ENCODE measurements around the gene DAAM1.

DAAM1 gene

GRCh38 chr14:59317798-59318505, 129.5 kb downstream of the DAAM1 start:
- DNase-seq, result no peak

DNA sequence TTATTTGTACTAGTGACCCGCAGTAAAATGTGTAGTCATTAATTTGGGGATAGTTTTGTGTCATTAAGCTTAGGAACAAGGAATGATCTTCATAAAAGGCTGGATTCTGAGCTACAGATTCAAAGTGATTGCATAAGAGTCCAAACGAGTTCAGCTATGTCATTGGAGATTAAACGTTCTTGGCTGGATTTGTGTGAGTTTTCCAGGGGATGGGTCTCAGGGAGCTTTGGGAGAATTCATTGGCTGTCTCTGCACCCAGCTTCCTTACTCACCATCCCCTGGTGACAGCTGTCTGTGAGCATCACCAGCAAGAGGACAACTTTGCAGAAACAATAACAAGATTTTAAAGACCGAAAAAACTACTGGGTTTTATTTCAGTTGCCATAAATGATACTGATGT, 130.4 kb downstream of the DAAM1 start:
- no peak for DNase-seq

DNA sequence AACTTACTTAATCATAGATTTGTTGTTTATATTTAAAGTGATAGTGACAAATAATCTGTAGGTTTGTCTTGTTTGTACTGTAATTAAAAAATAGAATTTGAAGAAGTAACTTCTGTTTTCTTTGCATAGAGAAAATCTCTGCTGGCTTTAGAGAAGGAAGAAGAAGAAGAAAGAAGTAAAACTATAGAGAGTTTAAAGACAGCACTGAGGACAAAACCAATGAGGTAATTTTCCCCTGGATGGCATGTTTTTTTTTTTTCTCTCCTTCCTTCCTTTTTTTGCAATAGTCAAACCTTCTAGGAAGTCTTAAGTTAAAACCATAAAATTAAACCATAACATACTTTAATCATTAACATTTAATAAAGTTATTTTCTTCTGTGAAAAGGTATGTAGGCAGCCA, 131.9 kb downstream of the DAAM1 start:
- peak; percentile 27 for DNase-seq

DNA sequence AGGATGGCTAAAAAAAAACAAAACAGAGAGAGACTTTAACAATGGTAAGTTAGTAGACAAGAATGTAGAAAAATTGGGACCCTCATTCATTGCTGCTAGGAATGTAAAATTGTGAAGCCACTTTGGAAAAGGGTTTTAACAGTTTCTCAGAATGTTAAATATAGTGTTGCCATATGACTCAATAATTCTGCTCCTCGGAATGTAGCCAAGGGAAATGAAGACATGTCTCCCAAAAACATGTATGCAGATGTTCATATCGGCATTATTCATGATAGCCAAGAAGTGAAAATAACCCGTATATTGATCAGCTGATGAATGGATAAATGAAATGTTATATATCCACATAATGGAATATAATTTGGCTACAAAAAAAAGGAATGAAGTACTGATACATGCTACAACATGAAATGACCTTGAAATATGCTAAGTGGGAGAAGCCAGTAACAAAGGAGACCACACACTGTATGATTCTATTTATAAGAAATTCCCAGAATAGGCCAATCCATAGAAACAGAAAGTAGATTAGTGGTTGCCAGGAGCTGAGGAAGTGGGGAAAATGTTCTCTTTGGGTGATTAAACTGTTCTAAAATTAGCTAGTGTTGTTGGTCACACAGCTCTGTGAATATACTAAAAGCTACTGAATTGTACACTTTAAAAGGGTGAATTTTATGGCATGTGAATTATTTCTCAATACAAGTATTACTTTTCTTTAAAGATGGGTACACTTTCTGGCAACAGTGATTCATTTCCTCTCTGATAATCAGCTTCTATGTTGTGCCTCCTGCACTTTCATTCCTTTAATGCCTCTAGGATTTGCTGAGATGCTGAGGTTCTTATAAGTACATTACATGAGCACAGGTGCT, 132.5 kb downstream of the DAAM1 start:
- no peak for DNase-seq

DNA sequence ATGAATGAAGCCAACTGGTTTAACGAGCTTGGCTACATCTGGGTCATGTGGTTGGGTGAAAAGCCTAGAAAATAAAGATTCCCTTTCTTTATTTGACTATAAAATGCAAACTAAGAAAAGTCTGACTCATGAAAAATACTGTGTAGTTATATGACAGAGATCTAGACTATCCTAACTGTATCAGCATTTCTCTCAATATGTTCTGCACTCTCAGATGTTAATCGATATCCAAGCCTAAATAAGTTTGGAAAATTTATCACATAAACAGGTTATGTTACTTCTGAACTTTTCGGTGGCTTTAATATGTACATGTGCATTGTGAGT, 133.1 kb downstream of the DAAM1 start:
- no peak for DNase-seq

DNA sequence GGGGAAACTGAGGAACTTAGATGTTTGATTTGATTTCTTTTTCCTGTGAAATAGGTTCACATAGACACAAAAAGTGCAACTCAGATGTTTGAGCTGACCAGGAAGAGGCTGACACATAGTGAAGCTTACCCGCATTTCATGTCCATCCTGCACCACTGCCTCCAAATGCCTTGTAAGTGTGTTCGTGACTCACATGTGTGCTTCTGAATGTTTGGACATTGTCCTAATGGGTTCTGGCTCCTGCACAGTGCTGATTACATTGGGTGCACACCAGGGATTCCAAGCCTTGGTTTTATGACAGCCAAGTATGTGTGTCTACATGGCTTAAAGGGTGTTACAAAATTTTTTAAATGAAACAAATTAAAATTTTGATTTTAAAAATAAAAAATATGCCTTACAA, 137.4 kb downstream of the DAAM1 start:
- no peak for DNase-seq

- no peak for DNase-seq
These were observed 140.0 kb downstream of the DAAM1 start for GRCh38 chr14:59328454-59328853.

DNA sequence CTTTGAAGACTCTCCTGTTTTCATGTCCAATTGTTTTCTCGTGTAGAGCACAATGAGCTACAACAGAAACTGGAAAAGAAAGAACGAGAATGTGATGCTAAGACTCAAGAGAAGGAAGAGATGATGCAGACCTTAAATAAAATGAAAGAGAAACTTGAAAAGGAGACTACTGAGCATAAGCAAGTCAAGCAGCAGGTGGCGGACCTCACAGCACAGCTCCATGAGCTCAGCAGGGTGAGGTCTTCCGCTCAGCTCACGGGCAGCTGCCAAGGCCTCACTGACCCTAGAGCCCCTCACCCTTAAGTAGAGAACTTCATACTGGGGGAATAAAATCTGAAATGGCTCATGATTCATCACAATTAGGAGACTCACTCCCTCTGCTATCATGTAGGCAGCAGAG, 142.0 kb downstream of the DAAM1 start:
- DNase-seq, result no peak

- DNase-seq, result no peak
These were observed 142.8 kb downstream of the DAAM1 start for GRCh38 chr14:59331217-59331616.

- DNase-seq, result no peak
These were observed 144.3 kb downstream of the DAAM1 start for GRCh38 chr14:59332727-59333126.

GRCh38 chr14:59333235-59333634, 144.8 kb downstream of the DAAM1 start:
- DNase-seq, result no peak

DNA sequence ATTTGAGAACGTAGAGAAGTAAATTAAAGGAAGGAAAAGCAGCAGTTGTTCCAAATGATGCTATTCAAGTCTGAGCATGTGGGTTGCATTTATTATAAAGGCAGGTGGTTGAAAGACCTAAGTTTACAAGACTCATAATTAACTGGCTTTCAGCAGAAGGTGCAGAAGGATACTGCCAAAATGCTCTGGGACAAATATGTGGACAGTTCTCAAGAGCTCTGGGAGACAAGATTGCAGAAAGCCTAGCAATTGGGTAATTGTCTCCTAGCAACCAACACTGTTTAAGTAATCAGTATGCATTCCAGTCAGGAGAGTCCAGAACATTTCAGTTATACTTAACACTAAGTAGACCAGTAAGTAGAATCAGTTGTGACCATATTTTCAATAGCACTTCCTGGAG, 145.2 kb downstream of the DAAM1 start:
- peak; percentile 26 for DNase-seq

DNA sequence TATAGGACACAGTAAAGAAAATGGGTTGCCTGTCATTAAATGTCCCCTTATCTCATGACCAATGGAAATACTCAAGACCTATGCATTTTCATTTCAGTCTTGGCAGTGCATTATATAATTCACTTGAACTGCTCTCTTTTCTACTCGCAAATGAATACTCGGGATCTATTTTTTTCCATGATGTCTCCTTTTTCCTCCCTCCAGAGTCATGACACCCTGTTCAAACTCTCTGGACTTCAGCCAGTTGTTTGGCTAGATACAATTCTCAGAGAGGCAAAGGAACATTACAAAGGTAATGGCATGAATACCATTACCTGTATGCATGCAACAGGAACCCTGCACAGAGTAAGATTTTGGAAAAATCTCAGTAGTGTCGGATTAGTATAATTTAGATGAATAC, 145.8 kb downstream of the DAAM1 start:
- DNase-seq, result no peak

DNA sequence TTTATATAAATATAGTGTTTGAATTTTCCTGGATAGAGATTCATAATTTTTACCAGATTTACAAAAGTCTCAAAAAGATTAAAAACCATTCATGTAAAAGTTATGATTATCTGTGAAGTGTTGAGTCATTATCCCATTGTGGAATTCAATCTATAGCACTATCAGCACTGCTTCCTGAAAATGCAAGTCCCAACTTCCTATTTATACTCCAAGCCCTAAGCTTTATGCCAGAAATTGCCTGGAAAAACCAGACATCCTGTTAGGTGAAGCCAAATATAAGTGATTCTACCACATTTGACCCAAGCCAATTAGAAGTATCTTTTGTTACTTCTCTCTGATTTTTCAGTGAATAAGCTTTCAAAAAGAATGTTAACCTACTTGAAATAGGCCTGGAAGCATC, 147.6 kb downstream of the DAAM1 start:
- DNase-seq, result no peak

DNA sequence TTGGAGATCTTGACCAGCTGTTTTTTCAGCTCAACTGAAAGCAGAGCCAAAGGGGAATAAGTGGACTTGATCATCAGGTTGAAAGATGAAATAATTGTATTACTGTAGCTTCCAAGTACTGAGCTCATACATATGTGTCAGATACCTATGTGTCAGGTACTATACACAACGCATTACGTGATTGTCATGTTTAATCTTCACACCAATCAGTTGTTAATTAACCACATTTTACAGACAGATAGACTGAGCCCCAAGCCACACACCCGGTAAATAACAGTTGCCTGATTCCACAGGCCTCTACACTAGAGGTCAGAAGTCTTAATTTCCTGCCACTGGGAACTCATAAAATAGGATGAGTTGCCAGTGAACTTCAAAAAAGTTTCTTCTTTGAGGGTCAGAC, 148.2 kb downstream of the DAAM1 start:
- DNase-seq, result no peak

DNA sequence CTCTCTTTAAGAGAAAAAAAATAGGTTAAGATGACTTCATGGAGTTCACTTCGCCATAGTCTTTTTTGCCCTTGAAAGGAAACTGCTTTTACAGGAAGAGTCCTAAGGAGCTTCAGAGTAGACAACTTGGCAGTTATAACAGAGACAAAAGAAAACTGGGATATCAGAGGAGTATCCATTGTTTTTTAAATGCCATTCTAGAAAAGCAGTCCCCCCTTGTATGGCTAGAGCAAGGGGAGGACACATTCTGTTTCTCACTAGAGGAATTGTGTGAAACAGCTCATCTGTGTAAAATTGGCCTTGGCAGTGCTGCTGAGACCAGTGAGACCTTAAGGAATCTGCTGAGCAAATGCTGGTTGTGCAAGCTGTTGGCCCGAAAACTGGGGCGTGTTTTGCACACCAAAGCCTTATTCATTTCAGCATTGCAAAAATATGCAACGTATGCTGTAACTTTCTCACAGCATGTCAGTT, 148.7 kb downstream of the DAAM1 start:
- no peak for DNase-seq

GRCh38 chr14:59338761-59339160, 150.3 kb downstream of the DAAM1 start:
- DNase-seq, result no peak

DNA sequence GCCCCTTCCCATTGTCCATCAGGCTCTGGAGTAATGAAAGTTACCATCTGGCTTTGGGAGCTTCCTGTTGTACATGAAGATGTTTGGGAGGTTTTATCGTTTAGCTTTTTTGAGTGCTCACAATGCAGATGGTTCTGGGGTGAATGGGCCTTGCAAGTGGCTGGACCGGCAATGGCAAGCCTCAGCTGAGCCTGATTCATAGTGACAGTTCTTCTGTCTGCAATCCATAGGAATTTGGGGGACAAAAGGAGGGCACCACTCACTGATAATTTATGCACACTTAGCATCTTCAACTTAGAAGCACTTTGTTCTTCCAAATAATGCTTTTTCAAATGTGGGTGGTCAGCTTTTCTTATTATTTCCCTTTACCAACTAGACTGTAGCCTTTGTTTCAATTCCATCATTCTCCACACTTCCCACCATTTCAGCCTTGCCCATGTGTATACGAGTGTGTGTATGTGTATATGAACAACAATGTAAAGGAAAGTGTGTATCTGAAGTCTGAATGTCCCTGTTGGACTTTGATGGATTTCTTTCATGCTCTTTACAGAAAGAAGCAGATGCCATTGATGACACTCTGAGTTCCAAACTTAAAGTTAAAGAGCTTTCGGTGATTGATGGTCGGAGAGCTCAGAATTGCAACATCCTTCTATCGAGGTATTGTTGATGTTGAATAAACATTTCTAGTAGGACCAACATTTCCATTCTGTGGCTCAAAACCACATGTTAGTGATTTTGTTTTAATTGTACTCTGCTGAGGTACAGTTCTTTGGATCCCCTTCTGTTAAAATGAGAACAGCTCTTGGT, 151.3 kb downstream of the DAAM1 start:
- DNase-seq, result no peak

DNA sequence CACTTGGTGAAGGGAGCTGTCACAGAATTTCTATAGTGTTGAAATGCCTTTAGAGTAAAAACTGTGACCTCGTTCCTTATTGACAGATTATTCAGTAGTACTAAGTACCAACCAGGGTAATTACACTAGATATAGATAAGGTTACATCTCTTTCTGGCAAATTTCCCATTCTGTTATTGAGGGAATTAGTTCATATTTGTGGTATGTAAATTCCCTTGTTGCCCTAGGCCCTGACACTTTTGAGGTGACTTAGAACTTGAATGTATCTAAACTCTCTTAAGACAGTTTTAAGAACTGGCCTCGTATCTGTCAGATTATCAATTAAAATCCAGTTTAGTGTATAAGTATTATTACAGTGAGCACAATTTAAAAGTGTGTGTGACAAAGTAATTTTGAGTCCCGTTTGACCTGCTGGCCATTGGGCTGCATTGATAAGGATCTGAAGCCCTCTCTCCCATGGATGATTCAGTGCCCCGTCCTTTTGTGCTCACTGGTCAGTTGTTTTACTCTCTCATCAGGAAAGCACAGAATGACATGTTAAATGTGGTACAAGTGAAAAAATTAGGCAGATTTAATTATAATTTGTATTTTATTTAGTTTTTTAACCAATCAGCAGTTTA, 153.5 kb downstream of the DAAM1 start:
- DNase-seq, result no peak

GRCh38 chr14:59342516-59343484, 154.3 kb downstream of the DAAM1 start:
- DNase-seq, result no peak

GRCh38 chr14:59343585-59343984, 155.1 kb downstream of the DAAM1 start:
- no peak for DNase-seq

DNA sequence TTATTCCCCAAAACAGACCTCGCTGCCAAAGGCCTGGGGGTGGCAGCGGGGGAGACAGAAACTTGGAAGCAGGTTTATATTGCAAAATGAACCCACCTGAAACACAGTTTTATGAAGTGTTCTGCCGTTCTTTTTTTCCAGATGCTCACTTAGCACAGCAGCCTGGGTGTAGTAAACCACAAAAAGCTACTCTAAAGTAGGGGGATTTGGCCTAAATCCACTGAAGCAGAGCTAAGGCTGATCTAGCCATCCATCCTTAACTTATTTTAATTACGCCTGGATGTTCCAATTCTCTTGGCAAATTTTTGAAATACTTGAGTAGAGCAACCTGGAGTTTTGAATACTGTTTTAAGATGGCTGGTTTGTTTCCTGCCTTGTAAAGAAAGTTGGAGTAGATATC, 155.5 kb downstream of the DAAM1 start:
- no peak for DNase-seq
